ENCODE data around the gene NDUFS6. TPM values are rescaled to one million over a fixed set of nuclear protein-coding genes. Genes with fewer than 3 reads are reported as not detected.

Gene NDUFS6
- total RNA-seq, 1 donor from 2014 or later, result 32.3 TPM

- no peak for DNase-seq (ENCODE audit: low read depth in 2 of 2)
Observed at GRCh38 chr5:1847611-1848010, 46.4 kb downstream of the NDUFS6 start.

- DNase-seq (ENCODE audit: low read depth in 2 of 2), result no peak
Observed at GRCh38 chr5:1850324-1851154, 49.3 kb downstream of the NDUFS6 start.

DNA sequence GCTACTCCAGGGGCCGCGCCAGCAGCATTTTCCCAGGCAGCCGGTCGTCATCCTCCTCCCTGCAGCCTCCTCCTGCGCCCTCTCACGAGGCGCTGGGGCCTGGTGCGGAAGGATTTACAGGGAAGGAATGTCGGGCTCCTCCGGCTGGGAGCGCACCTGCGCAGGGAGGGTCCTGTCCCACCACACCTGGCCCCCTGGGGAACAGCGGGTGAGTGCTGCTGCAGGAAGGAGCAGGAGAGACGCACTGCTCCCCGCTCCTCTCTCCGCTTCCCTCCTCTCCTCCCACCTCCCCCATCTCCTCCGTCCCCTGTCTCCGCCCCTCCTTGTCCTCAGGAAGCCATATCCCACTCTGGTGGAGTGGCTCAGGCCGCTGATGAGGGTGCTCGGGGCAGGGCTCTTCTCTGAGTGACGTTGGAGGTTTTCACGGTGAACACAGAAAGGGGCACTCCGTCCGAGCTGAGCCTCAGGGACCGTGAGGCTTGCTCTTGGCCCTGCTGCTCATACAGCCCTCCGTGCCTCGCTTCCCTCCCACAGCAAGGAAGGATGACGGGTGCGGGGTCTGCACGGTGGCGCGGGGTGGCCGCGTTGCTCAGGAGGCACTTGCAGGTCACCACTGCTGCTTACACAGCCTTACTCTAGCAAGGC lies 50.2 kb downstream of the NDUFS6 start:
- no peak for DNase-seq (ENCODE audit: low read depth in 2 of 2)

DNA sequence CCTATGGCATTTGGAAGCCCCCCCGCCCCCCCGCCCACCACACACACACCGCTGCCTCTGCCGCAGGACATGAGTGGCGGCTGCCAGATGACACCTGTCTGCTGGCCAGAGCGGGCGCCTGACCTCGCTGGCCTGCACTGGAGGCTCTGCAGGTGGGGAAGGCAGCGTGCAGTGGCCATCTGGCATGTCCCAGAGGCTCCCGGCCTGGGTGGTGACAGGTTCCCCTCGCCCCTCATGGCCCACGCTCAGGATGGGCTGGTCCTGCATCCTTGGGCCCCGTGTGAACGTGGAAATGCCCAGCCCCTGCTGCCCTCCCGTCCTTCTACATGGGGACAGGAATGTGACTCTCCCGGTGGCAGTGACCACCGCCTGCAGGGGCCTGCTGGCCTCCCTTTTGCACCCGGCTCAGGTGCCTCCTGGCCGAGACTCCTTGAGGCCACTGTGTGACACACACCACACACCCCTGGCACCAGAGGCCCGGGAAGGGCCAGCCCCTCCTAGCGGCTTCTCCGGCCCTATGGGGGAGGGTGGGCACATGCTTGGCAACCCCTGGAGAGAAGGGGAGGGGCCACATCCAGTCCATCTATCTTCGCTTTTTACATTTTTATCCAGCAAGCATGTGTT lies 51.2 kb downstream of the NDUFS6 start:
- no peak for DNase-seq (ENCODE audit: low read depth in 2 of 2)

DNA sequence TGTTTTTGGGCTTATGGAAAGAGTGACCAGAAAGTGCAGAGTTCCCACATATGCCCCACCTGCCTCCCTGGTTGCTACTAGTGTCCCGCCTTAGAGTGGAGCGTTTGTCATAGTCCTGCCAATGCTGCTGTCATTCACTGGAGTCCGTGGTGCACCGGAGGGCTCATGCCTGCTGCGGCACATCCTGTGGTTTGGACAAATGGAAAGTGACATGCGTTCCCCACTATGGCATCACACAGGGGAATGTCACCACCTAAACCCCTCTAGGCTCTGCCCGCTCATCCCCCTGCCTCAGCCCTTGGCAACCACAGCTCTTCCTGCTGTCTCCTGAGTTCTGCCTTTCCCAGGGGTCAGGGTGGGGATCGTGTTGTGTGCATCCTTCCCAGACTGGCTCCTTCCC lies 52.3 kb downstream of the NDUFS6 start:
- no peak for DNase-seq (ENCODE audit: low read depth in 2 of 2)

GRCh38 chr5:1855075-1855474 lies 53.9 kb downstream of the NDUFS6 start:
- no peak for DNase-seq (ENCODE audit: low read depth in 2 of 2)

DNA sequence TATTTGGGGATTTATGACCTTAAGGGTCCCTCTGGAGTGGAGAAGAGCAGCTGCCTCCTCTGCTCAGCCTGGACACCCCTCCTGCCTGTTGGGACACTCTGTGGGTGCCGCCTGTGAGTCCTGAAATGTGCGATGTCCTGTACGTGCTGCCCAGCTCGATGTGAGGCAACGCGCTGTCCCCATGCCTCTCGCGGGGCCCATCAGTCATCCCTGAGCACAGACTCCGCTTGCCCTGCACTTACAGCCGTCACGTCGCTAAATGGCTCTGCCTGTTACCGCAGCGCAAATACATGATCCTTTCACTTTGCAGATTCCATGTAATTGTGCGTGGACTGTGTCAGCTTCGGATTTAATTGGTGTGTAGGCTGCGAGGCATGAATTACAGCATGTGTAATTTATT lies 54.4 kb downstream of the NDUFS6 start:
- no peak for DNase-seq (ENCODE audit: low read depth in 2 of 2)

GRCh38 chr5:1856596-1857255 lies 55.5 kb downstream of the NDUFS6 start:
- DNase-seq (ENCODE audit: low read depth in 2 of 2), result no peak

- no peak for DNase-seq (ENCODE audit: low read depth in 2 of 2)
Observed at GRCh38 chr5:1857256-1857600, 56.0 kb downstream of the NDUFS6 start.

GRCh38 chr5:1858436-1858835 lies 57.2 kb downstream of the NDUFS6 start:
- DNase-seq (ENCODE audit: low read depth in 2 of 2), result no peak

DNA sequence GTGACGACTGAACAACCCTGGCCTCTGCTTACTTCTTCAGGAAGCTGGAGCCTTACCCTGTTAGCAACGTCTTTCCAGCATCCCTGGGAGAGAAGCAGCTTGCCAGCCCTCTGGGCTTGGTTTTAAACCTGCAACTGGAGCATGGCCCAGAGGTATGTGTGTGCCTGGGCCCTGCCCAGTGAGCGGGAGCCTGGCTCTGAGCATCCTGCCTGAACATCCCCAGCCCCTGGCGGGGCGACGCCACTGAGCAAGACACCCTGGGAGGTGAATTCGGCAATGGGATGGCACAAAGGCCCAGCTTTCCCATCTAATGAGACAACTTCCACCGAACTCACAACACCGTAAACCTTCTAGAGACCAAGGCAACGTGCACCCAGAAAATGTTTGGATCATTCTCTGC lies 57.9 kb downstream of the NDUFS6 start:
- no peak for DNase-seq (ENCODE audit: low read depth in 2 of 2)

- DNase-seq (ENCODE audit: low read depth in 2 of 2), result no peak
Observed at GRCh38 chr5:1860021-1860610, 58.9 kb downstream of the NDUFS6 start.

DNA sequence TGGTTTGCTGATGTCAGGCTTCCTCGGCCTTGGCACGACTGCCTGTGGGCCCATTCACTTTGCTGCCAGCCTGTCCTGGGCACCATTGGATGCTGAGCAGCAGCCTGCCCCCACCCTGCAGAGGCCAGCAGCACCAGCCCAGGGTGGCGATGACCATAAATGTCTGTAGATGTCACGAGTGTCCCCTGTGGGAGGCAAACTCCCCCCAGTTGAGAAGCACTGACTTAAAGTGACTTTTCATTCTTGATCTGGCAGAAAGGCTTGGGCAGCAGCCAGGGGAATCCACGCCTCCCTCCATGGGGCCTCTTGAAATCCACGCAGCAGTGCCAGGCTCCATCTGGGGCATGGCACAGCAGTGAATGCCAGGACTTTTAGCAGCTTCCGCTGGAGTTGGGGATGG lies 59.7 kb downstream of the NDUFS6 start:
- DNase-seq (ENCODE audit: low read depth in 2 of 2), result no peak

- DNase-seq (ENCODE audit: low read depth in 2 of 2), result no peak
Observed at GRCh38 chr5:1864896-1865440, 63.8 kb downstream of the NDUFS6 start.

DNA sequence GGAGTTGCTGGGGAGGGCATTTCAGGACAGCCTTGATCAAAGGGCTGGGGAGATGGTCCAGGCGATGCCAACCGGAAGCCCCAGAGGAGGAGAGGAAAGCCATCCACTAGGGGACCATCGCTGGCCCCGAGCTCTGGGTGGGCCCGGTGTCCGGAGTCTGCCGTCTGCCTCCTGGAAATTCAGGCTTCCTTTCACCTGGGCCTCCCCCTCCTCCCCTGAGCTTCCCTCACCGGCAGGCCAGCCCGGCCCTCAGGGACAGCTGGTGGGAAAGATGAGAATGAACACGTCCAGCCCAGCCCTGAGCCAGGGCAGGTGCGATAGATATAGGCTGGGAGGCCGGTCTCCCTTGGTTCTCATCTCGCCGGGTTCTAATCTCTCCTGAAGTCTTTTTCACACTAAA lies 64.3 kb downstream of the NDUFS6 start:
- no peak for DNase-seq (ENCODE audit: low read depth in 2 of 2)

Other genes with a start within 250 kb of the NDUFS6 start
- 42.1 and 54.2 TPM in 2 replicates for gene MRPL36, start 1.6 kb upstream of the NDUFS6 start, total RNA-seq
- gene IRX4, start 81.5 kb downstream of the NDUFS6 start, total RNA-seq, result not detected in 2 replicates

Measured in lung microvascular endothelial cell (primary cell).